ENCODE results near the gene NDUFA9. TPM values are rescaled to one million over a fixed set of nuclear protein-coding genes. Genes with fewer than 3 reads are reported as not detected.

The NDUFA9 gene
- total and polyA plus RNA-seq, 2 of the 13 experiments (the other 11 are each of a cell fraction or from before 2014, with no cell fraction given) = 68.0 to 150 TPM

- TF ChIP-seq POLR2A (IDR thresholded peaks at IDR 0.05; ENCODE audit: insufficient read depth in 1 of 2, low read depth in 2 of 2, low read length in 2 of 2) (peak; percentile 67 to 89), ARID2 (CRISPR knock-in tag; IDR thresholded peaks at IDR 0.05; ENCODE audit: borderline replicate concordance) (peak; percentile 48; the same call in 1 of the 2 replicates), YEATS4 (CRISPR knock-in tag; IDR thresholded peaks at IDR 0.05; ENCODE audit: borderline replicate concordance) (peak; percentile 59; the same call in 1 of the 2 replicates), GATAD1 (CRISPR knock-in tag; IDR thresholded peaks at IDR 0.05) (peak; percentile 98), ZHX1 (CRISPR knock-in tag; IDR thresholded peaks at IDR 0.05; ENCODE audit: low read depth) (no peak), RBM39 (IDR thresholded peaks at IDR 0.05; ENCODE audit: low read depth, low read length, poor library complexity, severe bottlenecking) (no peak), RXRB (CRISPR knock-in tag; IDR thresholded peaks at IDR 0.05; ENCODE audit: borderline replicate concordance) (no peak), RXRA (CRISPR knock-in tag; IDR thresholded peaks at IDR 0.05) (no peak), FUBP1 (CRISPR knock-in tag; IDR thresholded peaks at IDR 0.05; ENCODE audit: borderline replicate concordance) (no peak), HDAC1 (CRISPR knock-in tag; IDR thresholded peaks at IDR 0.05) (peak; percentile 82), CENPX (CRISPR knock-in tag; IDR thresholded peaks at IDR 0.05) (no peak), ZNF143 (CRISPR knock-in tag; IDR thresholded peaks at IDR 0.05) (peak; percentile 94), DNMT3B (CRISPR knock-in tag; conservative IDR thresholded peaks at IDR 0.05) (peak; percentile 43; the same call in 1 of the 2 replicates), ZNF574 (CRISPR knock-in tag; IDR thresholded peaks at IDR 0.05) (peak; percentile 79), POGK (CRISPR knock-in tag; conservative IDR thresholded peaks at IDR 0.05) (0 out of 2 replicates have a peak, but pooled peaks have one; percentile 47), MXD1 (CRISPR knock-in tag; IDR thresholded peaks at IDR 0.05) (no peak), CCAR2 (optimal IDR thresholded peaks at IDR 0.05; ENCODE audit: low read depth, low read length) (no peak), ZNF549 (CRISPR knock-in tag; IDR thresholded peaks at IDR 0.05) (no peak), ERF (CRISPR knock-in tag; IDR thresholded peaks at IDR 0.05) (peak; percentile 37; the same call in 1 of the 2 replicates)
These were observed at the start of gene NDUFA9, which contains the start of gene AKAP3 (continued) for GRCh38 chr12:4648501-4649357.
